GM12873 (cell line): ENCODE data around the gene RASSF5.

ENCODE experiments used
- TF ChIP-seq, protein P1 (sequence below): IDR thresholded peaks from 2 replicates; pipeline ENCODE4 v1.5.1; 2012; ENCODE audit warnings: low read depth, mild to moderate bottlenecking, moderate library complexity, low read length, control low read depth; ENCODE audit not compliant: insufficient read depth; ENCODE audit errors: missing control alignments

The RASSF5 gene

GRCh38 chr1:206507284-206508129 is at the start of gene RASSF5:
Gene RASSF5, plus strand, starts transcription at chr1:206507531. Its CDS starts 72 bp downstream, at chr1:206507603.
- TF ChIP-seq, protein P1, sequence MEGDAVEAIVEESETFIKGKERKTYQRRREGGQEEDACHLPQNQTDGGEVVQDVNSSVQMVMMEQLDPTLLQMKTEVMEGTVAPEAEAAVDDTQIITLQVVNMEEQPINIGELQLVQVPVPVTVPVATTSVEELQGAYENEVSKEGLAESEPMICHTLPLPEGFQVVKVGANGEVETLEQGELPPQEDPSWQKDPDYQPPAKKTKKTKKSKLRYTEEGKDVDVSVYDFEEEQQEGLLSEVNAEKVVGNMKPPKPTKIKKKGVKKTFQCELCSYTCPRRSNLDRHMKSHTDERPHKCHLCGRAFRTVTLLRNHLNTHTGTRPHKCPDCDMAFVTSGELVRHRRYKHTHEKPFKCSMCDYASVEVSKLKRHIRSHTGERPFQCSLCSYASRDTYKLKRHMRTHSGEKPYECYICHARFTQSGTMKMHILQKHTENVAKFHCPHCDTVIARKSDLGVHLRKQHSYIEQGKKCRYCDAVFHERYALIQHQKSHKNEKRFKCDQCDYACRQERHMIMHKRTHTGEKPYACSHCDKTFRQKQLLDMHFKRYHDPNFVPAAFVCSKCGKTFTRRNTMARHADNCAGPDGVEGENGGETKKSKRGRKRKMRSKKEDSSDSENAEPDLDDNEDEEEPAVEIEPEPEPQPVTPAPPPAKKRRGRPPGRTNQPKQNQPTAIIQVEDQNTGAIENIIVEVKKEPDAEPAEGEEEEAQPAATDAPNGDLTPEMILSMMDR: no peak

DNA sequence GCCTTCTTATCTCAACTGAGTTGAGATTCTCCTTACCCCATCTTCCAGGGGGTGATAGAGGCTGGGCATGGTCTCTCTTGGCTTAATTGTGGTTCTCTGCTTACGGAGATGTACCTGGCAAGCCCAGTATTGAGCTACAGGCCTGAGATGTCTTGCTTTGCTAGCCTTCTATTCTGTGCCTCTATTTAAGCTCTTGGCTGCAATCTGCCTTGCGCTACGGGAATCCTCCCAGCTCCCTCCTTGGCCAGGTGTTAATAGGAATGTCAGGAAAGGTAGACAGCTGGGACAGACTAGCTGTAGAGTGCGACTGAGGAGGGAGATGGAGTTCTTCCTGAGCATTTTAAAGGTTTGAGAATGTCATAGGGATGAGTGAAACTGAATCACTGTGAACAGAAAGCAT is 47.6 kb upstream of the RASSF5 start:
- TF ChIP-seq, protein P1: no peak

- TF ChIP-seq, protein P1: no peak
Observed at GRCh38 chr1:206460836-206461426, 46.4 kb upstream of the RASSF5 start.

DNA sequence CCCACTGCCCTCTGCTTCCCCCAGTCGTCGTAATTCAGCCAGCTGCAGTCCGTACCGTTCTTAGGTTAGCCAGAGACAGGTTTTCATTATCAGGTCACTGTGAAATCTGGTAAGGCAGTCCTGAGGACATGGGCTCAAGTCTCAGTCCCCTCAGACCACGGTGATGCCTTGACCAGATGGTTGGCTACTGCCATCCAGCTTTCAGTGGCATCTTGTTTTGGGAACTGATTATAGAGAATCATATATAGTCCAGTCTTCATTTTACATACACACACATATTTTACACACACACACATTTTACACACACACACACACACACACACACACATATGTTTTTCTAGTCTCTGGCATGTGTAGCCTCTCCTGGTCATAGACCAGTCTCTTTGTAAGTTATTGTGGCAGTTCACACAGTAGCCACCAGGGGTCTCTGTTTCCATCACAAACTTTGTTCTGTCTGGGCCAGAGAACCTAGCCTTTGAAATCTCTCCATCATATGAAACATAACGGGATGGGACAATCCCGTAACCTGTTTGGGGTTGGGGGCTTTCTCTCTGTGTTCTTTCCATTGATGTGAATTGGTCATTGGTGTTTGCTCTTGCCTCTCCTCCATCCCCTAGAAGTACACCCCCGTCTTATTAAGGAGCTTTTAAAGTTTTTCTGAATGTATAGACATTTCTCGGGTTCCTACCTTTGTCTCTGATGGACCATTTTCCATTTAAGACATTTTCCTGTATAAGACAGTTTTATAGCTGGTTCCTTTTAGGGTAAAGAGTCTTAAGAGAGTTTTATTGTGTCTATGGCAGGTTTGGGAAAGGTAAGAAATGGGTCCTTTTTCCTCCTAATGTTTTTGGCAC is 45.5 kb upstream of the RASSF5 start:
- TF ChIP-seq, protein P1: peak; percentile 88

GRCh38 chr1:206463137-206463536 is 44.2 kb upstream of the RASSF5 start:
- TF ChIP-seq, protein P1: no peak

GRCh38 chr1:206463911-206464310 is 43.4 kb upstream of the RASSF5 start:
- TF ChIP-seq, protein P1: no peak
